A673 (cell line): Measurements from ENCODE around the gene ASPRV1. TPM values are rescaled to one million over a fixed set of nuclear protein-coding genes. Genes with fewer than 3 reads are reported as not detected.

Source experiments
- BruUV-seq: library from RNA; stranded (reverse); fragments of 400-500 nt; replicated peaks from 2 replicates; lab custom pipeline; 2021; lab: Mats Ljungman, UMichigan
- CTCF ChIA-PET: fragments of 300-600 bp; sonication (Branson Sonifier 250); formaldehyde crosslinking; loops from one replicate; lab custom pipeline; 2022; ENCODE audit warnings: antibody characterized with exemption; lab: Charles Lee
- POLR2A ChIA-PET: fragments of 300-600 bp; sonication (Branson Sonifier 250); formaldehyde crosslinking; loops from one replicate; lab custom pipeline; 2022; ENCODE audit warnings: antibody characterized with exemption; ENCODE audit not compliant: low non-redundant PET; lab: Charles Lee
- DNase-seq: peaks from one replicate; pipeline ENCODE4 v3.0.0-alpha.2; 2015; ENCODE audit warnings: low spot score
- H3K27ac ChIP-seq: fragments of 200-600 bp; sonication (generic); 2 replicates; pipeline ENCODE4 v1.5.1; 2016; ENCODE audit warnings: mixed run types, low read depth, mild to moderate bottlenecking, mixed read lengths, antibody characterized with exemption, low read length; ENCODE audit not compliant: poor library complexity, severe bottlenecking
- H3K27me3 ChIP-seq: fragments of 200-600 bp; sonication (generic); replicated peaks from 2 replicates; pipeline ENCODE4 v1.6.1; 2017; ENCODE audit warnings: mixed run types, low read depth, mild to moderate bottlenecking, mixed read lengths, antibody characterized with exemption, low read length; ENCODE audit not compliant: insufficient read depth, poor library complexity
- H3K36me3 ChIP-seq: fragments of 200-600 bp; sonication (generic); 2 replicates; pipeline ENCODE4 v1.6.1; 2016; ENCODE audit warnings: mixed run types, mild to moderate bottlenecking, mixed read lengths, antibody characterized with exemption, low read length; ENCODE audit not compliant: insufficient read depth, poor library complexity, severe bottlenecking
- H3K4me1 ChIP-seq: fragments of 200-600 bp; sonication (generic); 2 replicates; pipeline ENCODE4 v1.6.1; 2017; ENCODE audit warnings: mixed run types, mild to moderate bottlenecking, mixed read lengths, antibody characterized with exemption, low read length; ENCODE audit not compliant: insufficient read depth, poor library complexity, severe bottlenecking
- H3K4me3 ChIP-seq: fragments of 200-600 bp; sonication (generic); 2 replicates; pipeline ENCODE4 v1.5.1; 2016; ENCODE audit warnings: low read depth, mixed run types, mild to moderate bottlenecking, mixed read lengths, low read length; ENCODE audit not compliant: poor library complexity, severe bottlenecking
- H3K9me3 ChIP-seq: fragments of 200-600 bp; sonication (generic); 2 replicates; pipeline ENCODE4 v1.6.1; 2016; ENCODE audit warnings: mixed run types, low read depth, mild to moderate bottlenecking, mixed read lengths, antibody characterized with exemption, low read length; ENCODE audit not compliant: poor library complexity, severe bottlenecking
- CTCF ChIP-seq: fragments of 300-800, 200-600 bp; sonication (generic); conservative IDR thresholded peaks from 2 replicates; pipeline ENCODE4 v1.5.1; 2017; ENCODE audit warnings: low read depth, mild to moderate bottlenecking, antibody characterized with exemption, low read length, moderate library complexity, mixed read lengths
- EZH2 ChIP-seq: fragments of 200-600 bp; sonication (generic); IDR thresholded peaks from 2 replicates; pipeline ENCODE4 v1.6.1; 2017; ENCODE audit warnings: borderline replicate concordance, low read depth, mild to moderate bottlenecking, mixed read lengths, antibody characterized with exemption, low read length; ENCODE audit not compliant: poor library complexity, severe bottlenecking
- intact Hi-C: fragments of 100-400 bp; cut with micrococcal nuclease; formaldehyde crosslinking; loops from one replicate; pipeline ENCODE4 v1.10.0; 2022; ENCODE audit not compliant: unreplicated experiment
- total RNA-seq: library from RNA; stranded (reverse); gene quantifications from 2 replicates; pipeline ENCODE4 v1.2.3, GENCODE V29; 2021

ASPRV1 gene
- total RNA-seq, 1 experiment from 2014 or later, result 0.73 TPM

DNA sequence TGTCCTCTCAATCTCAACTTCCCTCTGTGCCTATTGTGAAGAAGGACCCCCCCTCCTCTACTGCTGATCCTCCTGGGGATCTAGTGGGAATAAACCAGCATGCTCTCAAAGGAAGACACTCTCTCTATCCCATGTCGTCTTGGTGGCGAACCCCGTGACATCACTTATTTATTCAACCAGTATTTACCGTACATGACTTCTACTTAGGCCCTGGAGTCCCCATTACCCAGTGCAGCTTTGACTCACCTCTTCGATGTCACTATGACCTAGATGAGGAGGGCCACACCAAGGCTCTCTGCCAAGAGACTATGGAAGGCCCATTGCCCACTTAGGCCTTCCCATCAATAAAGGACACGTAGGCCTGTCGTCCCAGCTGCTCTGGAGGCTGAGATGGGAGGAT lies 16.7 kb downstream of the ASPRV1 start:
- ChIA-PET CTCF (no interaction called here), POLR2A (no interaction called here)
- no peaks in the 10 kb centered on the region for H3K4me1 ChIP-seq
- TF ChIP-seq EZH2 (no peak), CTCF (no peak)
- H3K27me3 ChIP-seq, result no peaks in the 10 kb centered on the region
- H3K27ac ChIP-seq, result no peak overlapping the region
- BruUV-seq, result no TSS peak
- H3K36me3 ChIP-seq, result no peaks in the 10 kb centered on the region
- no peak overlapping the region for H3K4me3 ChIP-seq
- intact Hi-C loops, result no loop called here
- H3K9me3 ChIP-seq, result no peaks in the 10 kb centered on the region
- DNase-seq, result no peak

DNA sequence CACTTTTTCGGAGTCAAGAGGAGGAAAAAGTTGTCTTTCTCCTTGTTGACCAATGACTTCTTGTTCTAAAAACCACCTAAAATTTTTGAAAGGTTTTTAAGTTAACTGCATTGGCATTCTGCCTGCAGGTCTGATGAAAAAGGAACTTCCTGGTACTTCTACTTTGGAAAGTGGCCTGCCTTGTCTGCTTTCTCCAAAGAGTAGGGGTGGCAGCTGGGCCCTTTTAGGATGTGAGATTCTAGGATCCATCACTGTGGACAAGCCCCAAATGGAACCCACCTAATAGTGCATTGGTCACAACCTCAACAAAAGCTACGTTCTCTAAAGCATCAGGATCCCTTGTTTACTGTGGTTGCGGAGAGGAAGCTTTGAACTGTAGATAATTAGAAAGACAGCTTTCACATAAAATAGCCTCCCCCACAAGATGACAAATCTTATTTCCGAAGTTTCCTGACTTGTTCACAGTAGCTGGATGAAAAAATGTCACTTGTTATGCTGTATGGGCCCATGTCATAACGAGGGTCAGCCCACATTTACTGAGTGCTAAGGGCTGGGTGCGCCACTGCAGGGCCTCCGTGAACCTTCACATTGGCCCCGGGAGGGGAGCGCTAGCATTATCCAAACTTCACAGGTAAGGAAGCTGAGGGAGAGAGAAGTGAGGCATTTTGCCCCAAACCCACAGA lies 17.4 kb downstream of the ASPRV1 start:
- Histone ChIP-seq H3K4me1 (no peaks in the 10 kb centered on the region), H3K9me3 (no peaks in the 10 kb centered on the region), H3K4me3 (no peak overlapping the region), H3K27ac (no peak overlapping the region), H3K36me3 (no peaks in the 10 kb centered on the region), H3K27me3 (no peaks in the 10 kb centered on the region)
- intact Hi-C loops, result no loop called here
- ChIA-PET CTCF (no interaction called here), POLR2A (no interaction called here)
- BruUV-seq, result no TSS peak
- no peak for DNase-seq
- TF ChIP-seq CTCF (no peak), EZH2 (no peak)

DNA sequence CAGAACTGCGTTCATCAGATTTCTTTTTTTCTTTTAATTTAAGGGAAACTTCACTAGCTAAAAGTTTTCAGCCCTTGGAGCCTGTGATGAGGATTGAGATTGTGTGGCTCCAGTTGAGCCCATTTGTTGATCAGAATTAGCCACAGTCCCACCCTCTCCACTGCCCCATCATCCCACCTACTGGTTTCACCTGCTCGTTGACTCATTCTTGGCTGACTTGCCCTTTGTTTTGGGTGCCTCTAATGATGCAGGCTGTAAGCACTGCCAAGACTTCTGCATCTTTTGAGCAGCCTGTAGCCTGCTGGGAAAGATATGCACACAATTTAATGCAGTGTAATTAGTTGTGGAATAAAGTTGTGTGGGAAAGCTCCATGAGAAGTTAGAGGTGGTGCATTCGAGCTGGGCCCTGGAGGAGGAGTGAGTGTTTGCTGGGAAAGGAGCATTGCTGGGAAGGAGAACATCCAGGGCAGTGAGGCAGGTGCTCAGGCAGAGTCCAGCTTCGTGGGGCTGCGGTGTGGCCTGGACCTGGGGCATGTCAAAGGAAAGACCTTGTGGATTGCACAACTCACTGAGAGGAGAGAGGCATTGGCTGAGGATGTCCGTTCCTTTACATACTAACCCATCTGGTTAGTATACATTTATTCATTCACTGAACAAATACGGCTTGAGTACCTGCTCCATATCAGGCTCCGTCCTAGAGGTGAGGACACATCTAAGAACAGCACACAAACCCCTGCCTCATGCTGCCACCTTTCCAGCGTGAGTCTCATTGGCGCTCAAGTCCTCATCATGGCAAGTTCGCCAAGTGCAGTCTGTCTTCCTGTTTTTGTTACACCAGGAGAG lies 18.2 kb downstream of the ASPRV1 start:
- DNase-seq, result no peak
- Histone ChIP-seq H3K36me3 (no peaks in the 10 kb centered on the region), H3K27ac (no peak overlapping the region), H3K9me3 (no peaks in the 10 kb centered on the region), H3K4me1 (no peaks in the 10 kb centered on the region), H3K27me3 (no peaks in the 10 kb centered on the region), H3K4me3 (no peak overlapping the region)
- intact Hi-C loops, result no loop called here
- POLR2A ChIA-PET, result no interaction called here
- no TSS peak for BruUV-seq
- TF ChIP-seq CTCF (no peak), EZH2 (no peak)
- CTCF ChIA-PET, result no interaction called here
